ENCODE results near the gene ARMC3.
"Not testable (repeated sequence)": the region's sequence is repeated elsewhere in the genome, so short reads cannot be mapped to it uniquely, and the experiment has no call there.

- not testable (repeated sequence) for TF ChIP-seq CTCF (IDR thresholded peaks at IDR 0.05; ENCODE audit: poor library complexity, severe bottlenecking); TAF1 (IDR thresholded peaks at IDR 0.05; ENCODE audit: low read depth); EZH2 (IDR thresholded peaks at IDR 0.05; ENCODE audit: borderline replicate concordance, insufficient read depth, low read length, poor library complexity, severe bottlenecking)
Observed at GRCh38 chr10:22929053-22929452, 1.2 kb downstream of the ARMC3 start.
